Neural cell (in vitro differentiated cells): ENCODE measurements around the gene TCEAL9. TPM values are rescaled to one million over a fixed set of nuclear protein-coding genes. Genes with fewer than 3 reads are reported as not detected.

Experiments used
- H2AFZ ChIP-seq: fragments of 200-600, 300-800 bp; sonication (generic), shearing (Covaris generic); 2 replicates; pipeline ENCODE4 v1.6.0; 2014; ENCODE audit warnings: low read depth, mild to moderate bottlenecking, antibody characterized with exemption, low read length, moderate library complexity
- H3F3A ChIP-seq: fragments of 200-600 bp; shearing (Covaris generic); 2 replicates; pipeline ENCODE4 v1.6.1; 2016; ENCODE audit warnings: mild to moderate bottlenecking, moderate library complexity, mixed read lengths, antibody characterized with exemption, low read length; ENCODE audit not compliant: insufficient read depth, poor library complexity, severe bottlenecking
- H3K27ac ChIP-seq: fragments of 200-600, 300-800 bp; sonication (generic), shearing (Covaris generic); 2 replicates; pipeline ENCODE4 v1.5.1; 2014; ENCODE audit warnings: mild to moderate bottlenecking, low read length, moderate library complexity
- H3K27me3 ChIP-seq: fragments of 300-800, 200-600 bp; sonication (generic), shearing (Covaris generic); 2 replicates; pipeline ENCODE4 v1.6.0; 2014; ENCODE audit warnings: mild to moderate bottlenecking, low read depth, low read length, moderate library complexity; ENCODE audit not compliant: insufficient read depth
- H3K36me3 ChIP-seq: fragments of 300-800, 200-600 bp; sonication (generic), shearing (Covaris generic); 2 replicates; pipeline ENCODE4 v1.5.1; 2014; ENCODE audit warnings: mild to moderate bottlenecking, antibody characterized with exemption, low read length, moderate library complexity; ENCODE audit not compliant: insufficient read depth
- H3K4me2 ChIP-seq: fragments of 300-800, 200-600 bp; sonication (generic), shearing (Covaris generic); 2 replicates; pipeline ENCODE4 v1.6.0; 2014; ENCODE audit warnings: mild to moderate bottlenecking, low read length
- H3K4me3 ChIP-seq: fragments of 300-800, 200-600 bp; sonication (generic), shearing (Covaris generic); 2 replicates; pipeline ENCODE4 v1.5.1; 2014; ENCODE audit warnings: mild to moderate bottlenecking, low read length, moderate library complexity
- H3K79me2 ChIP-seq: fragments of 200-600 bp; shearing (Covaris generic); replicated peaks from 2 replicates; pipeline ENCODE4 v1.6.0; 2014; ENCODE audit warnings: mild to moderate bottlenecking, low read length, moderate library complexity; ENCODE audit not compliant: insufficient read depth
- H3K9ac ChIP-seq: fragments of 300-800, 200-600 bp; sonication (generic), shearing (Covaris generic); 2 replicates; pipeline ENCODE4 v1.6.1; 2016; ENCODE audit warnings: mild to moderate bottlenecking, low read length, mixed read lengths
- H3K9me2 ChIP-seq: fragments of 200-600 bp; shearing (Covaris generic); 2 replicates; pipeline ENCODE4 v1.6.1; 2016; ENCODE audit warnings: mild to moderate bottlenecking, low read length, mixed read lengths; ENCODE audit not compliant: insufficient read depth
- H3K9me3 ChIP-seq: fragments of 200-600, 300-800 bp; sonication (generic), shearing (Covaris generic); 2 replicates; pipeline ENCODE4 v1.6.1; 2016; ENCODE audit warnings: mild to moderate bottlenecking, mixed run types, low read length, moderate library complexity, mixed read lengths
- H4K20me1 ChIP-seq: fragments of 200-600 bp; shearing (Covaris generic); 2 replicates; pipeline ENCODE4 v1.6.1; 2016; ENCODE audit warnings: mild to moderate bottlenecking, mixed run types; ENCODE audit not compliant: insufficient read depth
- CTCF ChIP-seq: fragments of 450-650 bp; IDR thresholded peaks from 2 replicates; pipeline ENCODE4 v1.5.1; 2014; ENCODE audit warnings: antibody characterized with exemption, mild to moderate bottlenecking, moderate library complexity; ENCODE audit not compliant: poor library complexity, severe bottlenecking
- EP300 ChIP-seq: fragments of 450-650 bp; conservative IDR thresholded peaks from 2 replicates; pipeline ENCODE4 v1.6.1; 2014; ENCODE audit warnings: antibody characterized with exemption, mild to moderate bottlenecking, moderate library complexity; ENCODE audit not compliant: poor library complexity, severe bottlenecking
- EZH2 ChIP-seq: fragments of 200-600, 300-800 bp; shearing (Covaris generic), sonication (generic); IDR thresholded peaks from 2 replicates; pipeline ENCODE4 v1.6.1; 2014; ENCODE audit warnings: antibody characterized with exemption, low read length, borderline replicate concordance, mild to moderate bottlenecking; ENCODE audit not compliant: insufficient read depth, poor library complexity, severe bottlenecking
- MXI1 ChIP-seq: fragments of 450-650 bp; conservative IDR thresholded peaks from 2 replicates; pipeline ENCODE4 v1.6.1; 2014; ENCODE audit warnings: antibody characterized with exemption, mild to moderate bottlenecking; ENCODE audit not compliant: poor library complexity, severe bottlenecking
- POLR2AphosphoS5 ChIP-seq: IDR thresholded peaks from 2 replicates; pipeline ENCODE4 v1.6.1; 2012
- RAD21 ChIP-seq: fragments of 450-650 bp; conservative IDR thresholded peaks from 2 replicates; pipeline ENCODE4 v1.6.1; 2014; ENCODE audit warnings: antibody characterized with exemption, mild to moderate bottlenecking, moderate library complexity
- REST ChIP-seq: IDR thresholded peaks from 2 replicates; pipeline ENCODE4 v1.6.1; 2012; ENCODE audit warnings: borderline replicate concordance
- SMC3 ChIP-seq: fragments of 450-650 bp; conservative IDR thresholded peaks from 2 replicates; pipeline ENCODE4 v1.6.1; 2014; ENCODE audit warnings: antibody characterized with exemption, mild to moderate bottlenecking, moderate library complexity; ENCODE audit not compliant: poor library complexity
- TAF1 ChIP-seq: IDR thresholded peaks from 2 replicates; pipeline ENCODE4 v1.6.1; 2012; ENCODE audit warnings: low read depth
- polyA plus RNA-seq: library from polyadenylated mRNA; depleted of rRNA; stranded (reverse); fragments of >200 nt; gene quantifications from 2 replicates; pipeline ENCODE4 v1.2.3, GENCODE V29; 2014

The TCEAL9 gene
- polyA plus RNA-seq, 1 donor from 2014 or later, result 84.5 TPM

GRCh38 chrX:103373581-103373980, 17.3 kb downstream of the TCEAL9 start:
- no peak overlapping the region for H3K4me2 ChIP-seq
- no peak overlapping the region for H3K9ac ChIP-seq
- H3K9me3 ChIP-seq, result no peaks in the 10 kb centered on the region
- no peaks in the 10 kb centered on the region for H3K9me2 ChIP-seq
- TF ChIP-seq SMC3 (no peak), TAF1 (no peak), MXI1 (no peak), EZH2 (no peak), EP300 (no peak), RAD21 (no peak), REST (no peak), POLR2AphosphoS5 (no peak), CTCF (no peak)
- H2AFZ ChIP-seq, result no peak overlapping the region
- no peaks in the 10 kb centered on the region for H4K20me1 ChIP-seq
- H3K36me3 ChIP-seq, result no peaks in the 10 kb centered on the region
- H3K27me3 ChIP-seq, result no peaks in the 10 kb centered on the region
- no peak overlapping the region for H3K4me3 ChIP-seq
- peaks cover 12% of the 10 kb centered on the region for H3K79me2 ChIP-seq
- no peaks in the 10 kb centered on the region for H3F3A ChIP-seq
- H3K27ac ChIP-seq, result no peak overlapping the region

GRCh38 chrX:103376118-103376978, 20.0 kb downstream of the TCEAL9 start, which contains the start of gene BEX3:
Gene BEX3 (plus strand): TSS chrX:103376538. CDS start chrX:103377522, 984 bp downstream.
- no peaks in the 10 kb centered on the region for H3K9me2 ChIP-seq
- peaks cover 15% of the 10 kb centered on the region for H3K79me2 ChIP-seq
- H2AFZ ChIP-seq, result peak within 1 kb of the TSS; percentile 72
- H3K9me3 ChIP-seq, result no peaks in the 10 kb centered on the region
- peak within 1 kb of the TSS; percentile 93 for H3K27ac ChIP-seq
- H3K4me3 ChIP-seq, result peak within 1 kb of the TSS; percentile 71
- H3K9ac ChIP-seq, result peak within 1 kb of the TSS; percentile 92
- no peaks in the 10 kb centered on the region for H3K27me3 ChIP-seq
- no peaks in the 10 kb centered on the region for H4K20me1 ChIP-seq
- peak within 1 kb of the TSS; percentile 65 for H3K4me2 ChIP-seq
- H3K36me3 ChIP-seq, result no peaks in the 10 kb centered on the region
- peak; percentile 41 for TF ChIP-seq REST
- no peak for TF ChIP-seq EZH2
- TF ChIP-seq EP300, result peak; percentile 61
- TF ChIP-seq SMC3, result peak; percentile 35
- TF ChIP-seq TAF1, result peak; percentile 42
- TF ChIP-seq CTCF, result peak; percentile 36
- peak; percentile 37 for TF ChIP-seq MXI1
- TF ChIP-seq POLR2AphosphoS5, result peak; percentile 98
- peak; percentile 23 for TF ChIP-seq RAD21
- no peaks in the 10 kb centered on the region for H3F3A ChIP-seq
